ENCODE measurements around the gene HSD3B2.

Gene HSD3B2

GRCh38 chr1:119420638-119421037 is 5.7 kb downstream of the HSD3B2 start:
- Mint-ChIP-seq H3K27me3 (peaks cover 4% of the 10 kb centered on the region), H3K27ac (no peak overlapping the region), H3K36me3 (ENCODE audit: low read depth) (no peaks in the 10 kb centered on the region), H3K4me1 (ENCODE audit: low read depth) (no peaks in the 10 kb centered on the region), H3K9me3 (no peaks in the 10 kb centered on the region), H3K4me3 (no peak overlapping the region)
- intact Hi-C loops (cut with micrococcal nuclease), result no loop called here

DNA sequence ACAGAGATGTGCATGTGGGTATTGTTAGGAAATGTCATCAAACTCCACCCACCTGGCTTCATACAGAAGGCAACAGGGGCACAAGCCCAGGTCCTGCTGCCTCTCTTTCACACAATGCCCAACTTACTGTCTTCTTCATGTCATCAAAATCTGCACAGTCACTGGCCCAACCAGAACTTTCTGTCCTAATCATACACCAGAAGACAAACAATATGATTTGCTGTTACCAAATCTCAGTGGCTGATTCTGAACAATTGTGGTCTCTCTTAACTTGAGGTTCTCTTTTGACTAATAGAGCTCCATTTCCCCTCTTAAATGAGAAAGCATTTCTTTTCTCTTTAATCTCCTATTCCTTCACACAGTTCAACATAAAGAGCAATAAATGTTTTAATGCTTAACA is 7.7 kb downstream of the HSD3B2 start:
- no peaks in the 10 kb centered on the region for H3K9me3 Mint-ChIP-seq
- H3K27me3 Mint-ChIP-seq, result peaks cover 3% of the 10 kb centered on the region
- H3K4me3 Mint-ChIP-seq, result no peak overlapping the region
- no peaks in the 10 kb centered on the region for H3K36me3 Mint-ChIP-seq (ENCODE audit: low read depth)
- H3K4me1 Mint-ChIP-seq (ENCODE audit: low read depth), result no peaks in the 10 kb centered on the region
- H3K27ac Mint-ChIP-seq, result no peak overlapping the region
- intact Hi-C loops (cut with micrococcal nuclease), result no loop called here

- Mint-ChIP-seq H3K27ac (no peak overlapping the region), H3K9me3 (no peaks in the 10 kb centered on the region), H3K4me3 (no peak overlapping the region), H3K4me1 (ENCODE audit: low read depth) (no peaks in the 10 kb centered on the region), H3K27me3 (peaks cover 2% of the 10 kb centered on the region), H3K36me3 (ENCODE audit: low read depth) (no peaks in the 10 kb centered on the region)
- intact Hi-C loops (cut with micrococcal nuclease), result no loop called here
Measured at GRCh38 chr1:119428991-119429390, 14.0 kb downstream of the HSD3B2 start.

DNA sequence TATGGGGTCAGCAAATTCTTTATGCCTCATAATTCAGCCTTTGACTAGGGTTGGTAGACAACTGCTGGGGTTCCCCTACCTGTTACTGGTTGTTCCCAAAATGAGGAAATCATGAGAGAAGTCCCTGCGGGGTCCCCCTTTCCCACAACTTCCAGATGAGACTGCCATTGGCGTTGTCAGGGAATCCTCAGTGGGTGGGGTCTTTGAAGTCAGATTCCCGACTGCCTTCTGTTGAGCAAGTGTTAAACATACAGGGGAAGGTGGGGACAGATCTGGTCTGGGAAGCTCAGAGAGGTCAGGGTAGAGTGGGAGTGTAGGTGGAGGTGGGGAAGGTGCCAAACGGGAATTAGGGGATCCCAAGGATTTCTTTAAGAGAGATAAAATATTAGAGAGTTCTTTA is 14.7 kb downstream of the HSD3B2 start:
- H3K36me3 Mint-ChIP-seq (ENCODE audit: low read depth), result no peaks in the 10 kb centered on the region
- no peak overlapping the region for H3K4me3 Mint-ChIP-seq
- H3K27ac Mint-ChIP-seq, result no peak overlapping the region
- no peaks in the 10 kb centered on the region for H3K4me1 Mint-ChIP-seq (ENCODE audit: low read depth)
- H3K27me3 Mint-ChIP-seq, result peaks cover 2% of the 10 kb centered on the region
- H3K9me3 Mint-ChIP-seq, result no peaks in the 10 kb centered on the region
- intact Hi-C loops (cut with micrococcal nuclease), result no loop called here

- Mint-ChIP-seq H3K27me3 (peaks cover 2% of the 10 kb centered on the region), H3K4me3 (no peak overlapping the region), H3K36me3 (ENCODE audit: low read depth) (no peaks in the 10 kb centered on the region), H3K4me1 (ENCODE audit: low read depth) (no peaks in the 10 kb centered on the region), H3K9me3 (no peaks in the 10 kb centered on the region), H3K27ac (no peak overlapping the region)
- intact Hi-C loops (cut with micrococcal nuclease), result no loop called here
Measured at GRCh38 chr1:119430486-119430885, 15.5 kb downstream of the HSD3B2 start.

- Mint-ChIP-seq H3K27ac (no peak overlapping the region), H3K9me3 (no peaks in the 10 kb centered on the region), H3K36me3 (ENCODE audit: low read depth) (no peaks in the 10 kb centered on the region), H3K27me3 (peaks cover 2% of the 10 kb centered on the region), H3K4me3 (no peak overlapping the region), H3K4me1 (ENCODE audit: low read depth) (no peaks in the 10 kb centered on the region)
- intact Hi-C loops (cut with micrococcal nuclease), result no loop called here
Measured at GRCh38 chr1:119431836-119432235, 16.9 kb downstream of the HSD3B2 start.

DNA sequence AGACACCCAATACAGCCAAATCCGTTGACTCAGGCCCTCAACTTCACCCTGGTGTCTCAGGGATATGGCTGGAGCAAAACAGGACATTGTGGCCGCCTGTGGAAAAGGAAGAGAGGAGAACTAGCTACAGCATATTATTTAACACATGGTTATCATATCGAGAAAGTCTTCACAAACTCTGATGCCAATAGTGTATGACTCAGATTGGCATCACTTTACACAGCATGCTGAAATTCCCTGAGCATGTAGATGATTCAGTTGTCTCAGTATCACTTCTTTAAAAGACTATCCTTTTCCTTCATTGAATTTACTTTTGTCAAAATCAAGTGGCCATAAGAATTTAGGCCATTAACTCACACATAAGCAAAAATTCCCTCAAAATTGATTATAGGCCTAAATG is 20.1 kb downstream of the HSD3B2 start:
- no peak overlapping the region for H3K27ac Mint-ChIP-seq
- H3K9me3 Mint-ChIP-seq, result no peaks in the 10 kb centered on the region
- H3K4me3 Mint-ChIP-seq, result no peak overlapping the region
- H3K27me3 Mint-ChIP-seq, result peaks cover 4% of the 10 kb centered on the region
- no peaks in the 10 kb centered on the region for H3K36me3 Mint-ChIP-seq (ENCODE audit: low read depth)
- H3K4me1 Mint-ChIP-seq (ENCODE audit: low read depth), result no peaks in the 10 kb centered on the region
- intact Hi-C loops (cut with micrococcal nuclease), result no loop called here

DNA sequence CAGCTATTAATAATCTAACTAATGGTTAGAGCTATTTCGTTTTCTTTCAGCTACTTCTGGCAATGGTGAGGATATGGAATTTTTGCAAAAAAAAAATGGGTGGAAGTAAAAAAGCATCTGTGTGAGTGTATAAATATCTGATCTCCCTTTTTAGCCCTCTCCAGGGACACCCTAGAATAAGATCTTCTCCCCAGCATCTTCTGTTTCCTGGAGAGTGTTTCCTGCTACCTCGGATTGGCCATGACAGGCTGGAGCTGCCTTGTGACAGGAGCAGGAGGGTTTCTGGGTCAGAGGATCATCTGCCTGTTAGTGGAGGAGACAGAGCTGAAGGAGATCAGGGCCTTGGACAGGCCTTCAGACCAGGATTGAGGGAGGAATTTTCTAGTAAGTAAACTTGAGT is 23.8 kb downstream of the HSD3B2 start:
- no peaks in the 10 kb centered on the region for H3K4me1 Mint-ChIP-seq (ENCODE audit: low read depth)
- intact Hi-C loops (cut with micrococcal nuclease), result no loop called here
- no peak overlapping the region for H3K27ac Mint-ChIP-seq
- H3K36me3 Mint-ChIP-seq (ENCODE audit: low read depth), result no peaks in the 10 kb centered on the region
- no peaks in the 10 kb centered on the region for H3K9me3 Mint-ChIP-seq
- H3K27me3 Mint-ChIP-seq, result peaks cover 9% of the 10 kb centered on the region
- no peak overlapping the region for H3K4me3 Mint-ChIP-seq

DNA sequence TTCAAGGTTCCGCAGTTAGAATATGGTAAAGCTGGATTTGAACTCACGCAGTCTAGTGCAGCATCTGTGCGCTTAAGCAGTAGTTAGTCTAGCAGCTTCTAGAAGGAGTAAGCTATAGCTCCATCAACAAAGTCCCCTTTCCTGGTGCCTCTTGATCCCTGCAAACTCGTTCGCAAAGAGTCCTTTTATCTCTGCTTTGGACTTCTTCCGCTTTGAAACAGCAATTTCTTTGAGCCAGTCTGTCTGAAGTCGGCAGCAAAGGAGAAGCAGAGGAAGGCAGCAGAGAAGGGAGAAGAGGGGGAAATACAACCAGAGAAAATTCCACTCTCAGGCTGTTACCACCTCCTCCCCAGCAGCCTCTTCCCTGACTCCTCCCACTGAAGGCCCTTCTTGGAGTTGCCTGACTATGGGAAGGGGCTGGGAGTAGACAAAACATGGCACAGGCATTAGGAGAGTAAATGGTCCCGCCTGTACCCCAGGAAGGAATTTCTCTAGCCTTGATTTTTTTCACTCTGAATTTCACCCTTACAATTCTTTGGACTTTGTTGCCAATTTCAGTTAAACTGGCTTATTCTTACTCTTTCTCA is 25.9 kb downstream of the HSD3B2 start:
- no peaks in the 10 kb centered on the region for H3K9me3 Mint-ChIP-seq
- H3K27ac Mint-ChIP-seq, result no peak overlapping the region
- H3K4me1 Mint-ChIP-seq (ENCODE audit: low read depth), result no peaks in the 10 kb centered on the region
- no peak overlapping the region for H3K4me3 Mint-ChIP-seq
- H3K36me3 Mint-ChIP-seq (ENCODE audit: low read depth), result no peaks in the 10 kb centered on the region
- peaks cover 9% of the 10 kb centered on the region for H3K27me3 Mint-ChIP-seq
- intact Hi-C loops (cut with micrococcal nuclease), result no loop called here

DNA sequence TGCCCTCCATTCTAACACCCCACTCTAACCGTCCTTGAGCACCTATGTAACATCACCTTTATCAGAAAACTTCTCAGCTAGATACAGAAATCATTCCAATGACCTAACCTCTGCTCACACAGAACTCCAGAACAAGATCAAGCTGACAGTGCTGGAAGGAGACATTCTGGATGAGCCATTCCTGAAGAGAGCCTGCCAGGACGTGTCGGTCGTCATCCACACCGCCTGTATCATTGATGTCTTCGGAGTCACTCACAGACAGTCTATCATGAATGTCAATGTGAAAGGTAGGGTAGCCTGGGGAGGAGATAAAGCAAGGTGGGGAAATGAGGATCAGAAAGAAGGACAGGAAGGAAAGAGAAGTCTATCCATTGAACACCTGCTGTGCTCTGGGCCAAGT is 27.8 kb downstream of the HSD3B2 start:
- Mint-ChIP-seq H3K4me1 (ENCODE audit: low read depth) (no peaks in the 10 kb centered on the region), H3K36me3 (ENCODE audit: low read depth) (no peaks in the 10 kb centered on the region), H3K27ac (no peak overlapping the region), H3K9me3 (no peaks in the 10 kb centered on the region), H3K27me3 (peaks cover 9% of the 10 kb centered on the region), H3K4me3 (no peak overlapping the region)
- intact Hi-C loops (cut with micrococcal nuclease), result no loop called here

DNA sequence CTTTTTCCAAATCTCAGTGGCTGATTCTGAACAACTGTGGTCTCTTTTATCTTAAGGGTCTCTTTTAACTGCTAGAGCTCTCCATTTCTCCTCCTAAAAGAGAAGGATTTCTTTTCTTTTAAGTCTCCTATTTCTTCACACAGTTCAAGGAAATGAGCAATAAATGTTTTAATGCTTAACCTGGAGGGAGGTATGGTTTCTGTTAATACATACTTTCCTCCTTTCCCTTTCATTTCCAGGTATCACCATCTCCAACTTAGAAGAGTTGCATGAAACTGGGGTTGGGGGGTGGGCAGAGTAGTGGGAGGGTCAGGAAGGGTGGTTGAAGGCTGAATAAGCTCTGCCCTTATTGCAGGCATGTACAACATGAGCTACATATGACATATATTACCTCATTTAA is 31.4 kb downstream of the HSD3B2 start:
- Mint-ChIP-seq H3K9me3 (no peaks in the 10 kb centered on the region), H3K27ac (no peak overlapping the region), H3K4me3 (no peak overlapping the region), H3K27me3 (peaks cover 7% of the 10 kb centered on the region), H3K36me3 (ENCODE audit: low read depth) (no peaks in the 10 kb centered on the region), H3K4me1 (ENCODE audit: low read depth) (no peaks in the 10 kb centered on the region)
- intact Hi-C loops (cut with micrococcal nuclease), result no loop called here

GRCh38 chr1:119447344-119448126 is 32.6 kb downstream of the HSD3B2 start:
- intact Hi-C loops (cut with micrococcal nuclease), result no loop called here
- Mint-ChIP-seq H3K4me1 (ENCODE audit: low read depth) (no peaks in the 10 kb centered on the region), H3K4me3 (no peak overlapping the region), H3K27me3 (peaks cover 3% of the 10 kb centered on the region), H3K9me3 (no peaks in the 10 kb centered on the region), H3K36me3 (ENCODE audit: low read depth) (no peaks in the 10 kb centered on the region), H3K27ac (no peak overlapping the region)

DNA sequence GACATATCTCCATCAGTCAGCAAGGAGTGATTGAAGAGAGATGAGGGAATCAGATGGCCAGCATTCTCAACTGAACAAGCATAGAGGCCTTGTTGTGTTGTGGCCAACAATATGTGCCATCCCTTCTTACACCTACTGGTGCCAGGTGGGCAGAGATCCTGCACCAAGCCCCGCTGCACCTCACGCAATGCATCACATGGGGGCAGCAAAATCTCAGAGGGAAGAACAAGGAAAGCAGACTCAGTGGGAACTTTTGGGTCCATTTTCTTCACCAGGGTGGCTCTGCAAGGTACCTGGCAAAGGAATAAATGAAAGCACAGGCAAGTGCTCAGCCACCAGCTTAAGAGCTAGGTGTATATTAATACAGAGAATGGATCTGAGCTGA is 33.2 kb downstream of the HSD3B2 start:
- Mint-ChIP-seq H3K27me3 (no peaks in the 10 kb centered on the region), H3K9me3 (no peaks in the 10 kb centered on the region), H3K4me1 (ENCODE audit: low read depth) (no peaks in the 10 kb centered on the region), H3K4me3 (no peak overlapping the region), H3K36me3 (ENCODE audit: low read depth) (no peaks in the 10 kb centered on the region), H3K27ac (no peak overlapping the region)
- intact Hi-C loops (cut with micrococcal nuclease), result no loop called here

DNA sequence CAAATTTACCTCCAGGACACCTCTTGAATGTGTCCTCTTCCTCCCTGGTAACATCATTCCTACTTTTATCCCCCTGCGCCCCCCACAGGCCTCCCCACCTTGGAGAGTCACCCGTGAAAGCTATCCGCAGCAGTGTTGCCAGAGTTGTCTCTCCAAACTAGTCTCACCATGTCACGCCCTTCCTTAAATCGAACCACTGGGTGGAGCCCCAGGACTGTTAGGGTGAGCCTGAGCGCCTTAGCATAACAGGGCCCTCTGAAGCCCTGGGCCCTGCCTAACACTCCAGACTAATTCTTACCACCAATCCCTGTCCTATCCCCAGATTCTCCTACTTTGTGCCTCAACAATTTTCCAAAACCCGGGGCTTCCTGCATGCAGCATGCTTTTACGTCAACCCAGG is 35.0 kb downstream of the HSD3B2 start:
- H3K27ac Mint-ChIP-seq, result no peak overlapping the region
- H3K27me3 Mint-ChIP-seq, result no peaks in the 10 kb centered on the region
- no peaks in the 10 kb centered on the region for H3K36me3 Mint-ChIP-seq (ENCODE audit: low read depth)
- no peaks in the 10 kb centered on the region for H3K9me3 Mint-ChIP-seq
- intact Hi-C loops (cut with micrococcal nuclease), result no loop called here
- no peak overlapping the region for H3K4me3 Mint-ChIP-seq
- H3K4me1 Mint-ChIP-seq (ENCODE audit: low read depth), result no peaks in the 10 kb centered on the region

- H3K36me3 Mint-ChIP-seq (ENCODE audit: low read depth), result no peaks in the 10 kb centered on the region
- no peaks in the 10 kb centered on the region for H3K9me3 Mint-ChIP-seq
- H3K27ac Mint-ChIP-seq, result no peak overlapping the region
- intact Hi-C loops (cut with micrococcal nuclease), result no loop called here
- no peaks in the 10 kb centered on the region for H3K27me3 Mint-ChIP-seq
- no peak overlapping the region for H3K4me3 Mint-ChIP-seq
- H3K4me1 Mint-ChIP-seq (ENCODE audit: low read depth), result no peaks in the 10 kb centered on the region
Measured at GRCh38 chr1:119451158-119451557, 36.2 kb downstream of the HSD3B2 start.
